WI38 (cell line): ENCODE measurements around the gene CMPK2.

ENCODE experiments used
- H3K4me3 ChIP-seq: 2 replicates; pipeline ENCODE4 v1.5.1; 2011; ENCODE audit warnings: low read depth, mild to moderate bottlenecking, control low read depth, low read length
- TF ChIP-seq, protein P1 (sequence below): IDR thresholded peaks from 2 replicates; pipeline ENCODE4 v1.5.1; 2012; ENCODE audit warnings: low read depth, mild to moderate bottlenecking, control low read depth, low read length

The CMPK2 gene

DNA sequence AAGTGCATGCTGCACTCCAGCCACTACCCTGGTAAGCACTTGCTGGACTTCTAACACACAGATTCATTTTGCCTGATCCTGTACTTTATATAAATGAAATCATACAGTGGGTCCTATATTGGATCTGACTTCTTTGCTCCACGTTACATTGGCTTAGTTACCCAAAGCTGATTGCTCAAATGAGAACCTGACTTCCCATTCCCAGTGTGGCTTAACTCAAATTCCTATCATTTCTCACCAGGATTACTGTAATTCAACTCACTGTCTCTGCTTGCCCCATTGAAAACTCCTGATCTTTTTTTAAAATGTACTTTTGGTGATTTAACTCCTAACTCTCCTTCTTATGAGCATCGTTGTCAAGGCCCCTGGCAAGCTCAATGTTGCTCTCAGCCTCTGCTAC, 13.3 kb upstream of the CMPK2 start:
- no peak overlapping the region for H3K4me3 ChIP-seq
- TF ChIP-seq, protein P1, sequence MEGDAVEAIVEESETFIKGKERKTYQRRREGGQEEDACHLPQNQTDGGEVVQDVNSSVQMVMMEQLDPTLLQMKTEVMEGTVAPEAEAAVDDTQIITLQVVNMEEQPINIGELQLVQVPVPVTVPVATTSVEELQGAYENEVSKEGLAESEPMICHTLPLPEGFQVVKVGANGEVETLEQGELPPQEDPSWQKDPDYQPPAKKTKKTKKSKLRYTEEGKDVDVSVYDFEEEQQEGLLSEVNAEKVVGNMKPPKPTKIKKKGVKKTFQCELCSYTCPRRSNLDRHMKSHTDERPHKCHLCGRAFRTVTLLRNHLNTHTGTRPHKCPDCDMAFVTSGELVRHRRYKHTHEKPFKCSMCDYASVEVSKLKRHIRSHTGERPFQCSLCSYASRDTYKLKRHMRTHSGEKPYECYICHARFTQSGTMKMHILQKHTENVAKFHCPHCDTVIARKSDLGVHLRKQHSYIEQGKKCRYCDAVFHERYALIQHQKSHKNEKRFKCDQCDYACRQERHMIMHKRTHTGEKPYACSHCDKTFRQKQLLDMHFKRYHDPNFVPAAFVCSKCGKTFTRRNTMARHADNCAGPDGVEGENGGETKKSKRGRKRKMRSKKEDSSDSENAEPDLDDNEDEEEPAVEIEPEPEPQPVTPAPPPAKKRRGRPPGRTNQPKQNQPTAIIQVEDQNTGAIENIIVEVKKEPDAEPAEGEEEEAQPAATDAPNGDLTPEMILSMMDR = no peak

DNA sequence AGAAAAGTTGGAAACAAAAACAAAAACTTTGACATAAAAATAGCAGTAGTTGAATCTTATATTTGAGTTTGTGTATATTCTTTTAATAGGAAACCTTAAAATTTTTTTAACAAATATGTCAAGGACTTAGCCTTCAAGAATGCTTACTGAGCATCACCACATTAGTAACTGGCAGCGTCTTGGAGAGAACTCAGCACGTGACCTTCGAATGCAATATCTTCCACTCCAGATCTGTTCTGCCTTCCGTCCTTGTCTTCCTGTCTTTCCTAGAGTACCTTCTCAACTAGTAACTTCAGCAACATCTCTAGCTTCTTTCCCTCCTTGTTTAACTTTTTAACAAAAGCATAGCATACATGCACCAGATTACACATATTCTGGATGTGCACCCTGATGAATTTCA, 12.8 kb upstream of the CMPK2 start:
- H3K4me3 ChIP-seq = no peak overlapping the region
- TF ChIP-seq, protein P1 = no peak

DNA sequence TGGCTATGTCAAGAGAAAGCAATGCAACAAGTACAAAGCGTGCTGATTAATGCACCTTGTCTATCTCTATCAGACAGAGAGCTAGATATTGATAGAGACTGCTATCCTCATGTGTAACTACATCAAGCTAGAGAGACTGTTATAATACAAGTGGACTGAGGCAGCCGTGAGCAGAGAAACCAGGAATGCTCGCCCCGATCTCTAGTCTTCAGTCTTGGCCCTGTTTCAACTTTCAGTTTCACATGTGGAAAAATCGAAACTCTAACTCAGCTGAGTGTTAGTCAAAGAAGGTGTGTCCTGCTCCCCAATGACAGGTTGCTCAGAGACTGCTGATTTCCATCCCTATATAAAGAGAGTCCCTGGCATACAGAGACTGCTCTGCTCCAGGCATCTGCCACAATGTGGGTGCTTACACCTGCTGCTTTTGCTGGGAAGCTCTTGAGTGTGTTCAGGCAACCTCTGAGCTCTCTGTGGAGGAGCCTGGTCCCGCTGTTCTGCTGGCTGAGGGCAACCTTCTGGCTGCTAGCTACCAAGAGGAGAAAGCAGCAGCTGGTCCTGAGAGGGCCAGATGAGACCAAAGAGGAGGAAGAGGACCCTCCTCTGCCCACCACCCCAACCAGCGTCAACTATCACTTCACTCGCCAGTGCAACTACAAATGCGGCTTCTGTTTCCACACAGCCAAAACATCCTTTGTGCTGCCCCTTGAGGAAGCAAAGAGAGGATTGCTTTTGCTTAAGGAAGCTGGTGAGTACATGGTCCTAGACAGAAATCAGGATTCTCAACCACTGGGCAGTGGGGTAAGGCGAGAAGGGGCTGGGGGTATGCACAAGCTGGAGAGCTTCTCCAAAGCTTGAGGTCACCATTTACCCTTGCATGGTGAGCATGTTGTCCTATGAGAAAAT, 11.9 kb upstream of the CMPK2 start, which contains the start of gene RSAD2:
Gene RSAD2, plus strand, starts transcription at position 376 of the 903 bp plus-strand sequence. Its CDS starts 24 bp downstream, at position 400.
- H3K4me3 ChIP-seq = peak within 1 kb of the TSS; percentile 38
- TF ChIP-seq, protein P1 = no peak

DNA sequence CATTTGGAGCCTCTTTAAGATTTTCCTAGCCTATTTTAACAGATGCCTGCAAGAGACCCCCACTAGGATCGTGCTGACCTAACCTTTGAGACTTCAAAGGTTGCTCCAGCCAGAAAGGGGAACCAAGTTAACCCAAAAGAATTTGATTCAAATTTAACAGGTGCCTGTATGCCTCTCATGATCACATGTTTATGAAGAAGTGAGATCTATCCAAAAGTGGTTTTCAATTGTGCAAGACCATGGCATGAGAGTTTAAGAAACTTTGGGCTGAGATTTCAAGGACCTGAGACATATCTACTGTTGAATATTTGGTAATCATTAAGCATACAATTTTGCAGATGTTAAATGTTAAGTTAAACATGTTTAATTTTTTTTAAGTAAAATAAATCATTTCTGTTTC, 10.6 kb upstream of the CMPK2 start:
- TF ChIP-seq, protein P1 = no peak
- H3K4me3 ChIP-seq = no peak overlapping the region

DNA sequence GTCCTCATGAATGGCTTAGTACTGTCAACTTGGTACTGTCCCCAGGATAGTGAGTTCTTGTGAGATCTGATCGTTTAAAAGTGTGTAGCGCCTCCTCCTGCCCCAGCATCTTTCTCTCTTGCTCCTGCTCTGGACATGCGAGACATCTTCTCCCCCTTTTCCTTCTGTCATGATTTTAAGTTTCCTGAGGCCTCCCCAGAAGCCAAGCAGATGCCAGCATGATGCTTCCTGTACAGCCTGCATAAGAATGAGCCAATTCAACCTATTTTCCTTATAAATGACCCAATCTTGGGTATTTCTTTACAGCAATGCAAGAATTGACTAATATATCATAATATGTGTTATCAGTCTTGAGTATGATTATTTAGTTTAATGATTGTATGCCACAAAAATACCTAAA, 8.3 kb upstream of the CMPK2 start:
- TF ChIP-seq, protein P1 = no peak
- no peak overlapping the region for H3K4me3 ChIP-seq

DNA sequence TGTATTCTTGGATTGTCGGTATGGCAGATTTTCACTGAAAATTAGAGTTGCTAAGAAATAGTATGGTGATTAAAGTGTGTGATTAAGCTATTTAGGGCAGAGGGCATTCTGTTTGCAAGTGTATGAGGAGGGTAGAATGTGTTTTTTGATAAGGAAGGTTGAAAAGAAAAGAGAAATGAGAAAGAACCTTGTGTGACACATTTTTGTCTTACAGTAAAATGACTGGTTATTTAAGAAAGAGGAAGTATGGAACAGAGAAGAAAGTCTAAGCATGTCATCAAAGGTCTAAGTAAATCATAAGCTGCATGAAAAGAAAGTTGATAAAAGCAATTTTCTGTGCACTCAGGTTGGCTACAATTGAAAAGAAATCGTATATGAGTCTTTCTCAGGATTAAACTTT, 6.7 kb upstream of the CMPK2 start:
- H3K4me3 ChIP-seq = no peak overlapping the region
- TF ChIP-seq, protein P1 = no peak

DNA sequence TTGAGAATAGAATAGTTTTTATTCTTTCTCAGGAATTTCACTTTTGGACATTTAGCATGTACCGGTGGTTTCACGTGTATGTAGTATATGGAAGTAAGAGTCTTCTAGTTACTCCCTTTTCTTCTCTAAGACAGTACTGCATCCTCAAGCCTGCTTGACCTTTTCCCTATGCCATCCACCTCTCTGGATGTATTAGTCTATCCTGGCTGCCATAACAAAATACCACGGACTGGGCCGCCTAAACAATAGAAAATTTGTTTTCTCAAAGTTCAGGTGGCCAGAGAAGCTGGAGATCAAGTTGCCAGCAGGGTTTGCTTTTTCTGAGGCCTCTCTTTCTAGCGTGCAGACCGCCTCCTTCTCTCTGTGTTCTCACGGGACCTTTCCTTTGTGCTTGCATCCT, 1.3 kb upstream of the CMPK2 start:
- H3K4me3 ChIP-seq = no peak overlapping the region
- TF ChIP-seq, protein P1 = no peak
